ENCODE measurements around the gene C12orf43.

DNA sequence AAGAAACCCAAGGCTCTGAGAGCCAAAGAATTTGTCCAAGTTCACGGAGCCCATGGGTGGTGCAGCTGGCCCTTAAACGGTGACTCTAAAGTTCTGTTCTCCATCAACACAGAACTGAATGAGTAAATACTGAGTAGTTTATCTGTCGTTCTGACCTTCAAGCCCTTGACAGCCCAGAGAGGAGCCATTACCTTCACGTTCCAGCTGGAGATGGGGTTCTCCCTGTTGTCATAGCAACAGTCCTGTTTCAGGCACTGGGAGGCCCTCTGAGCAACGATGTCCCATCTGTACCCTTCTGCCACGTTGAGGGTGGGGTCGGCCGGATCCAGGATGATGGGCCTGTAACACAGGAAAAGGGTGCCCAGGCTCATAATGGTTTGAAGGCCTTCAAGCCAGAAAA is 7.5 kb upstream of the C12orf43 start:
- TF ChIP-seq, protein P1, sequence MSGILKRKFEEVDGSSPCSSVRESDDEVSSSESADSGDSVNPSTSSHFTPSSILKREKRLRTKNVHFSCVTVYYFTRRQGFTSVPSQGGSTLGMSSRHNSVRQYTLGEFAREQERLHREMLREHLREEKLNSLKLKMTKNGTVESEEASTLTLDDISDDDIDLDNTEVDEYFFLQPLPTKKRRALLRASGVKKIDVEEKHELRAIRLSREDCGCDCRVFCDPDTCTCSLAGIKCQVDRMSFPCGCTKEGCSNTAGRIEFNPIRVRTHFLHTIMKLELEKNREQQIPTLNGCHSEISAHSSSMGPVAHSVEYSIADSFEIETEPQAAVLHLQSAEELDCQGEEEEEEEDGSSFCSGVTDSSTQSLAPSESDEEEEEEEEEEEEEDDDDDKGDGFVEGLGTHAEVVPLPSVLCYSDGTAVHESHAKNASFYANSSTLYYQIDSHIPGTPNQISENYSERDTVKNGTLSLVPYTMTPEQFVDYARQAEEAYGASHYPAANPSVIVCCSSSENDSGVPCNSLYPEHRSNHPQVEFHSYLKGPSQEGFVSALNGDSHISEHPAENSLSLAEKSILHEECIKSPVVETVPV (CRISPR knock-in tag; IDR thresholded peaks at IDR 0.05): no peak
- TF ChIP-seq TCF4 (CRISPR knock-in tag; IDR thresholded peaks at IDR 0.05; ENCODE audit: borderline replicate concordance) (no peak), ESRRG (CRISPR knock-in tag; IDR thresholded peaks at IDR 0.05) (no peak), GLIS3 (CRISPR knock-in tag; IDR thresholded peaks at IDR 0.05) (no peak), ZFP30 (CRISPR knock-in tag; IDR thresholded peaks at IDR 0.05) (no peak), ZNF565 (CRISPR knock-in tag; conservative IDR thresholded peaks at IDR 0.05; ENCODE audit: low read depth) (no peak), BACH2 (CRISPR knock-in tag; IDR thresholded peaks at IDR 0.05; ENCODE audit: borderline replicate concordance) (no peak)
- TF ChIP-seq, protein P2, sequence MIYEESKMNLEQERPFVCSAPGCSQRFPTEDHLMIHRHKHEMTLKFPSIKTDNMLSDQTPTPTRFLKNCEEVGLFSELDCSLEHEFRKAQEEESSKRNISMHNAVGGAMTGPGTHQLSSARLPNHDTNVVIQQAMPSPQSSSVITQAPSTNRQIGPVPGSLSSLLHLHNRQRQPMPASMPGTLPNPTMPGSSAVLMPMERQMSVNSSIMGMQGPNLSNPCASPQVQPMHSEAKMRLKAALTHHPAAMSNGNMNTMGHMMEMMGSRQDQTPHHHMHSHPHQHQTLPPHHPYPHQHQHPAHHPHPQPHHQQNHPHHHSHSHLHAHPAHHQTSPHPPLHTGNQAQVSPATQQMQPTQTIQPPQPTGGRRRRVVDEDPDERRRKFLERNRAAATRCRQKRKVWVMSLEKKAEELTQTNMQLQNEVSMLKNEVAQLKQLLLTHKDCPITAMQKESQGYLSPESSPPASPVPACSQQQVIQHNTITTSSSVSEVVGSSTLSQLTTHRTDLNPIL (CRISPR knock-in tag; IDR thresholded peaks at IDR 0.05; ENCODE audit: low read depth): no peak
- TF ChIP-seq, protein P3, sequence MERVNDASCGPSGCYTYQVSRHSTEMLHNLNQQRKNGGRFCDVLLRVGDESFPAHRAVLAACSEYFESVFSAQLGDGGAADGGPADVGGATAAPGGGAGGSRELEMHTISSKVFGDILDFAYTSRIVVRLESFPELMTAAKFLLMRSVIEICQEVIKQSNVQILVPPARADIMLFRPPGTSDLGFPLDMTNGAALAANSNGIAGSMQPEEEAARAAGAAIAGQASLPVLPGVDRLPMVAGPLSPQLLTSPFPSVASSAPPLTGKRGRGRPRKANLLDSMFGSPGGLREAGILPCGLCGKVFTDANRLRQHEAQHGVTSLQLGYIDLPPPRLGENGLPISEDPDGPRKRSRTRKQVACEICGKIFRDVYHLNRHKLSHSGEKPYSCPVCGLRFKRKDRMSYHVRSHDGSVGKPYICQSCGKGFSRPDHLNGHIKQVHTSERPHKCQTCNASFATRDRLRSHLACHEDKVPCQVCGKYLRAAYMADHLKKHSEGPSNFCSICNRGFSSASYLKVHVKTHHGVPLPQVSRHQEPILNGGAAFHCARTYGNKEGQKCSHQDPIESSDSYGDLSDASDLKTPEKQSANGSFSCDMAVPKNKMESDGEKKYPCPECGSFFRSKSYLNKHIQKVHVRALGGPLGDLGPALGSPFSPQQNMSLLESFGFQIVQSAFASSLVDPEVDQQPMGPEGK (CRISPR knock-in tag; IDR thresholded peaks at IDR 0.05; ENCODE audit: borderline replicate concordance): no peak

Measured in SK-N-SH treated with all-trans-retinoic acid at 6 μM for 48 hours (cell line).